HG02973 (cell line): ENCODE results near the gene TSPAN4.
A peak's percentile ranks its signal among the peaks of the same experiment; 100 is the strongest.

Experiments
- ATAC-seq: cut with Tn5 transposase; IDR thresholded peaks from one replicate; pipeline ENCODE4 v1.9.1; 2021; ENCODE audit warnings: moderate library complexity; ENCODE audit not compliant: unreplicated experiment

TSPAN4 gene

GRCh38 chr11:842370-843002, at the start of gene TSPAN4, which contains the start of gene POLR2L:
Gene TSPAN4 (plus strand): TSS chr11:842852. CDS start chr11:850305, 7,453 bp downstream.
Gene POLR2L (minus strand): TSS chr11:842529. CDS start chr11:842508, 21 bp downstream.
- ATAC-seq, result peak; percentile 62

- ATAC-seq, result no peak
Observed at GRCh38 chr11:792873-793272, 49.8 kb upstream of the TSPAN4 start.

- ATAC-seq, result no peak
Observed at GRCh38 chr11:793556-793955, 49.1 kb upstream of the TSPAN4 start.

GRCh38 chr11:794013-794765, 48.5 kb upstream of the TSPAN4 start:
- no peak for ATAC-seq

- no peak for ATAC-seq
Observed at GRCh38 chr11:794766-795633, 47.7 kb upstream of the TSPAN4 start.

- peak; percentile 31 for ATAC-seq
Observed at GRCh38 chr11:795634-796564, 46.8 kb upstream of the TSPAN4 start.

GRCh38 chr11:796565-797295, 45.9 kb upstream of the TSPAN4 start:
- ATAC-seq, result no peak

GRCh38 chr11:797296-798092, 45.2 kb upstream of the TSPAN4 start:
- peak; percentile 37 for ATAC-seq

- ATAC-seq, result peak; percentile 40
Observed at GRCh38 chr11:798093-798713, 44.4 kb upstream of the TSPAN4 start, which contains the start of gene SLC25A22. Gene SLC25A22 (minus strand): TSS chr11:798281. CDS start chr11:795006, 3,275 bp downstream.

GRCh38 chr11:799641-800316, 42.9 kb upstream of the TSPAN4 start:
- ATAC-seq, result no peak

GRCh38 chr11:800473-800872, 42.2 kb upstream of the TSPAN4 start:
- ATAC-seq, result no peak

- no peak for ATAC-seq
Observed at GRCh38 chr11:801097-801780, 41.4 kb upstream of the TSPAN4 start.

GRCh38 chr11:802018-802617, 40.5 kb upstream of the TSPAN4 start:
- ATAC-seq, result no peak

GRCh38 chr11:802693-803466, 39.8 kb upstream of the TSPAN4 start:
- no peak for ATAC-seq

- ATAC-seq, result no peak
Observed at GRCh38 chr11:803467-803742, 39.2 kb upstream of the TSPAN4 start.
